Mesendoderm (in vitro differentiated cells): ENCODE measurements around the gene MSH3.

Experiments
- DNase-seq: peaks from one replicate; pipeline ENCODE4 v3.0.0; 2013
- H2AK5ac ChIP-seq: 2 replicates; pipeline ENCODE4 v1.6.1; 2013; ENCODE audit warnings: low read length, inconsistent platforms
- H2BK120ac ChIP-seq: 2 replicates; pipeline ENCODE4 v1.6.1; 2013; ENCODE audit warnings: low read depth, mild to moderate bottlenecking, low read length, moderate library complexity, mixed read lengths
- H2BK15ac ChIP-seq: replicated peaks from 2 replicates; pipeline ENCODE4 v1.6.1; 2013; ENCODE audit warnings: low read depth, mild to moderate bottlenecking, moderate library complexity
- H2BK5ac ChIP-seq: 2 replicates; pipeline ENCODE4 v1.6.1; 2013; ENCODE audit warnings: low read length, inconsistent platforms
- H3K18ac ChIP-seq: 2 replicates; pipeline ENCODE4 v1.6.1; 2013; ENCODE audit warnings: mild to moderate bottlenecking, low read length, mixed read lengths
- H3K23ac ChIP-seq: one replicate; pipeline ENCODE4 v1.6.1; 2013; ENCODE audit warnings: low read length
- H3K27ac ChIP-seq: 2 replicates; pipeline ENCODE4 v1.5.1; 2013; ENCODE audit warnings: low read depth, mild to moderate bottlenecking, inconsistent platforms, low read length, moderate library complexity
- H3K27me3 ChIP-seq: 2 replicates; pipeline ENCODE4 v1.6.1; 2013; ENCODE audit warnings: low read length, control low read depth, mild to moderate bottlenecking, inconsistent platforms; ENCODE audit not compliant: insufficient read depth, poor library complexity
- H3K36me3 ChIP-seq: 2 replicates; pipeline ENCODE4 v1.6.1; 2013; ENCODE audit warnings: low read length, inconsistent platforms; ENCODE audit not compliant: control insufficient read depth, insufficient read depth
- H3K4ac ChIP-seq: one replicate; pipeline ENCODE4 v1.6.1; 2013; ENCODE audit warnings: low read depth, mild to moderate bottlenecking, low read length, moderate library complexity
- H3K4me1 ChIP-seq: 2 replicates; pipeline ENCODE4 v1.6.1; 2013; ENCODE audit warnings: low read depth, low read length, inconsistent platforms; ENCODE audit not compliant: control insufficient read depth
- H3K4me2 ChIP-seq: 2 replicates; pipeline ENCODE4 v1.6.1; 2013; ENCODE audit warnings: low read length
- H3K4me3 ChIP-seq: 2 replicates; pipeline ENCODE4 v1.5.1; 2013; ENCODE audit warnings: mild to moderate bottlenecking, low read length
- H3K56ac ChIP-seq: one replicate; pipeline ENCODE4 v1.6.1; 2013; ENCODE audit warnings: low read length
- H3K79me1 ChIP-seq: 2 replicates; pipeline ENCODE4 v1.6.1; 2013; ENCODE audit warnings: low read length, inconsistent platforms
- H3K79me2 ChIP-seq: 2 replicates; pipeline ENCODE4 v1.6.1; 2013; ENCODE audit warnings: mild to moderate bottlenecking, low read length; ENCODE audit not compliant: control insufficient read depth, insufficient read depth
- H3K9ac ChIP-seq: 2 replicates; pipeline ENCODE4 v1.6.1; 2013; ENCODE audit warnings: low read length, inconsistent platforms
- H4K5ac ChIP-seq: one replicate; pipeline ENCODE4 v1.6.1; 2013; ENCODE audit warnings: low read length
- H4K8ac ChIP-seq: one replicate; pipeline ENCODE4 v1.6.1; 2013; ENCODE audit warnings: low read depth, mild to moderate bottlenecking, control low read depth, low read length, moderate library complexity
- WGBS: extraction: QIAGEN DNeasy Blood & Tissue Kit; methylation state at CpG from one replicate; pipeline ENCODE4 v1.1.7; 2013; ENCODE audit warnings: low lambda C conversion rate, missing lambda C conversion rate; ENCODE audit not compliant: insufficient coverage; ENCODE audit errors: extremely low coverage; 5-methylcytosine and 5-hydroxymethylcytosine counted together

MSH3 gene

DNA sequence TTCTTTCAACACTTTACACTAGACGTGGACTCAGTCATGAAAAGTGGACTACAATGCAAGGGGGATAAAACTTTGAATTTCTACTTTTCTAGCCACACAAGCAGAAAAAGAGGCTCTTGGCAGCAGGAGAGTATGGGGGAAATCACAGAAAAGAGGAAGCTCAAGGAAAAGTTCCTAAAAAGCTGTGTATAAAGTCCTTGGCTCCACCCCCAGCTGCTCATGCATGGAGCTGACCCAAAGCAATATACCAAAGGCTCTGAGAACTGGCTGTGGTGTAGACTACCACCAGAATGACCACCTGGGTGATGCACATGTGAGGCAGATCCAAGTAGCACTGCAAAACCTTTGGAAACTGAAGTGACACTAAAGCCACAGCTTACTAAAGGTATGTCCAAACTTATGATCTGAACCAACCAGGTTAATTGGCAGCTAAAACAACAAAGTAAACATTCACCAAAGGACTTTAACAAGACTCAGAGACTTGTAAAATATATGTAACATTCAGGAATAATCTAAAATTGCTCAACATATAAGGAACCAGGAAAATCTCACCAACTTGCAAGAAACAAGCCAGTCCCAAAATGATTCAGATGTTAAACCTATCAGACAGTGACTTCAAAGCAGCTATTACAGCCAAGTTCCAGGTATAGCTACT is 250.2 kb downstream of the MSH3 start:
- no peaks in the 10 kb centered on the region for H3K36me3 ChIP-seq
- no peaks in the 10 kb centered on the region for H3K79me2 ChIP-seq
- DNase-seq = no peak
- H2BK120ac ChIP-seq = no peak overlapping the region
- H3K18ac ChIP-seq = no peak overlapping the region
- no peak overlapping the region for H3K56ac ChIP-seq
- no CpG with 5 or more reads among the region's 1 CpG for whole genome bisulfite sequencing
- H3K23ac ChIP-seq = no peak overlapping the region
- H2BK15ac ChIP-seq = no peak overlapping the region
- H4K8ac ChIP-seq = no peak overlapping the region
- H3K4me3 ChIP-seq = no peak overlapping the region
- H3K9ac ChIP-seq = no peak overlapping the region
- no peak overlapping the region for H2AK5ac ChIP-seq
- H2BK5ac ChIP-seq = no peak overlapping the region
- H3K4me1 ChIP-seq = no peaks in the 10 kb centered on the region
- no peak overlapping the region for H4K5ac ChIP-seq
- no peak overlapping the region for H3K4ac ChIP-seq
- no peaks in the 10 kb centered on the region for H3K79me1 ChIP-seq
- H3K4me2 ChIP-seq = no peak overlapping the region
- H3K27ac ChIP-seq = no peak overlapping the region
- no peaks in the 10 kb centered on the region for H3K27me3 ChIP-seq

DNA sequence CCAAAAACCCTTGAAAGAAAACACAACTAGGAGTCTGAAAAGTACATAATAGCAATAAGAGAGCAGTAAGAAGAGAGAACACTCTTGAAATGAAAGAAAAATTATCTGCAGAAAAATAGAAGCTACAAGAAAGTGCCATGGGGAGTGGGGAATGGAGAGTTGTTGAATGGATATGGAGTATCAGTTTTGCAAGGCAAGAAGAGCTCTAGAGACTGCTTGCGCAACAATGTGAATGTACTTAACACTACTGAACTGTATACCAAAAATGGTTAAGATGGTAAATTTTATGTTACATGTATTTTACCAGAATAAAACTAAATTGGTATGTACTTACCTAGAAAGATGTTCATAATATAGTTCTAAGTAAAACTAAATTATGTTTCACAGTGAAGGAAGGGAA is 251.0 kb downstream of the MSH3 start:
- no peak overlapping the region for H3K4ac ChIP-seq
- no peaks in the 10 kb centered on the region for H3K36me3 ChIP-seq
- no peak overlapping the region for H3K9ac ChIP-seq
- H2BK5ac ChIP-seq = no peak overlapping the region
- no peak overlapping the region for H4K5ac ChIP-seq
- H3K4me2 ChIP-seq = no peak overlapping the region
- H4K8ac ChIP-seq = no peak overlapping the region
- H2AK5ac ChIP-seq = no peak overlapping the region
- H3K23ac ChIP-seq = no peak overlapping the region
- H3K27ac ChIP-seq = no peak overlapping the region
- H3K4me3 ChIP-seq = no peak overlapping the region
- H3K18ac ChIP-seq = no peak overlapping the region
- no peak overlapping the region for H2BK120ac ChIP-seq
- no peaks in the 10 kb centered on the region for H3K27me3 ChIP-seq
- H3K79me1 ChIP-seq = no peaks in the 10 kb centered on the region
- no CpG with 5 or more reads among the region's 1 CpG for WGBS
- H3K56ac ChIP-seq = no peak overlapping the region
- H3K79me2 ChIP-seq = no peaks in the 10 kb centered on the region
- DNase-seq = no peak
- H3K4me1 ChIP-seq = no peaks in the 10 kb centered on the region
- H2BK15ac ChIP-seq = no peak overlapping the region

DNA sequence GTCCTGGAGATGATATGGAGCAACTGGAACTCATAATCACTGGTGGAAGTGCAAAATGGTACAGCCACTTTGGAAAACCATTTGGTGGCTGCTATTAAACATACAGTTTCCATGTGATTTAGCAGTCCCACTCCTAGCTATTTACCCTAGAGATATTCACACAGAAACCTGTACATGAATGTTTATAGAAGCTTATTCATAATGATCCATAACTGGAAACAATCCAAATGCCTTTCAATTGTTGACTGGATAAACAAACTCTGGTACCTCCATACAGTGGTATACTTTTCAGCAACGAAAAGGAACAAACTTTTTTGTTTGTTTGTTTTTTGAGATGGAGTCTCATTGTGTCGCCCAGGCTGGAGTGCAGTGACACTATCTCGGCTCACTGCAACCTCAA is 258.0 kb downstream of the MSH3 start:
- H3K56ac ChIP-seq = no peak overlapping the region
- no peak overlapping the region for H3K4ac ChIP-seq
- no peak overlapping the region for H2BK5ac ChIP-seq
- no peak overlapping the region for H3K18ac ChIP-seq
- no peak overlapping the region for H3K4me2 ChIP-seq
- no peaks in the 10 kb centered on the region for H3K36me3 ChIP-seq
- H2AK5ac ChIP-seq = no peak overlapping the region
- no peaks in the 10 kb centered on the region for H3K4me1 ChIP-seq
- H2BK15ac ChIP-seq = no peak overlapping the region
- H3K4me3 ChIP-seq = no peak overlapping the region
- no peak overlapping the region for H3K23ac ChIP-seq
- no peak overlapping the region for H3K27ac ChIP-seq
- DNase-seq = no peak
- no peaks in the 10 kb centered on the region for H3K27me3 ChIP-seq
- no peak overlapping the region for H4K5ac ChIP-seq
- no peak overlapping the region for H2BK120ac ChIP-seq
- no peaks in the 10 kb centered on the region for H3K79me1 ChIP-seq
- H4K8ac ChIP-seq = no peak overlapping the region
- no peak overlapping the region for H3K9ac ChIP-seq
- H3K79me2 ChIP-seq = no peaks in the 10 kb centered on the region
- WGBS = no CpG with 5 or more reads among the region's 3 CpGs

DNA sequence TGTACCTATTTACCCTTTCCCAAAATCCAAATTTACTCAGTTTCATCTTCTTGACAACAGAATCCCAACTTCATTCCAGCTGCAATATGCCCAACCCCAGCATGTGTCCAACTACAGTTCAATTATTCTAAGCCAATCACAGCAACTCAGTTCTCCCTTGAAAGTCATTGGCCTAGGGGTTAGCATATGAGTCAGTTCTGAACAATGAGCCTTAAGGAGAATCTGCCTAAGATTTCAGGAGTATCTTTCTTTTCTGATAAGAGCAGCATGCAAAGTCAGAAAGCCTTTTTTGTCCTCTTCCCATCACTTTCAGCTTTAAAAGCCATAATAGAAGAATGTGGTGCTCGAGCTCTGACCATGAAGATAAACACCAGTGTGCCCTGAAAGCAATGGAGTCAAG is 261.3 kb downstream of the MSH3 start:
- Histone ChIP-seq H3K4ac (no peak overlapping the region), H2BK15ac (no peak overlapping the region), H2BK5ac (no peak overlapping the region), H3K9ac (no peak overlapping the region), H4K5ac (no peak overlapping the region), H3K4me1 (no peaks in the 10 kb centered on the region), H3K27ac (no peak overlapping the region), H3K56ac (no peak overlapping the region), H3K4me2 (no peak overlapping the region), H4K8ac (no peak overlapping the region), H3K27me3 (no peaks in the 10 kb centered on the region), H3K79me1 (no peaks in the 10 kb centered on the region), H2AK5ac (no peak overlapping the region), H3K79me2 (no peaks in the 10 kb centered on the region), H2BK120ac (no peak overlapping the region), H3K4me3 (no peak overlapping the region), H3K36me3 (no peaks in the 10 kb centered on the region), H3K18ac (no peak overlapping the region), H3K23ac (no peak overlapping the region)
- no CpG with 5 or more reads among the region's 1 CpG for WGBS
- DNase-seq = no peak

DNA sequence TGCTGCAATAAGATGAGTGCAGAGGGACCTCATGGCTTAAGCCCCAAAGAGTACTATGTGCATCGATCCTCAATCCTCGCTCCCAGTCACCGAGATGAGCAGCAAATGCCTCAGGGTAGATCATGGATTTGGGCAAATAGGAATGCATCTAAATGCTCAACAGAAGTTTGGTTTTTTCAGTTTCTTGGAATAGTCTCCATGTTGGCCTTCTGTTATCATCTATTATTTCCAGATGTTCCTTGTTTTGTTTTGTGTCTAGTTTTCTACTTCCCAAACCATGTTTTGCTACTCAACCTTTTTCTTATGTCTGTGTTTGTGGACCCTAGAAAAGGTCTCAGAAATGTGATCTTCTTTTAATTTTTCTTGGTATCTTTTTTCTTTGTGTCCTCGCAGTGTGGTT is 262.2 kb downstream of the MSH3 start:
- H3K27me3 ChIP-seq = no peaks in the 10 kb centered on the region
- no peak overlapping the region for H2AK5ac ChIP-seq
- H4K8ac ChIP-seq = no peak overlapping the region
- no peak overlapping the region for H2BK120ac ChIP-seq
- H3K18ac ChIP-seq = no peak overlapping the region
- H3K79me2 ChIP-seq = no peaks in the 10 kb centered on the region
- H3K56ac ChIP-seq = no peak overlapping the region
- no peaks in the 10 kb centered on the region for H3K4me1 ChIP-seq
- no peaks in the 10 kb centered on the region for H3K36me3 ChIP-seq
- DNase-seq = no peak
- no peak overlapping the region for H2BK5ac ChIP-seq
- H3K4me2 ChIP-seq = no peak overlapping the region
- no peaks in the 10 kb centered on the region for H3K79me1 ChIP-seq
- no peak overlapping the region for H3K9ac ChIP-seq
- no CpG with 5 or more reads among the region's 4 CpGs for WGBS
- H3K4me3 ChIP-seq = no peak overlapping the region
- no peak overlapping the region for H3K4ac ChIP-seq
- no peak overlapping the region for H4K5ac ChIP-seq
- no peak overlapping the region for H3K27ac ChIP-seq
- H3K23ac ChIP-seq = no peak overlapping the region
- H2BK15ac ChIP-seq = no peak overlapping the region

DNA sequence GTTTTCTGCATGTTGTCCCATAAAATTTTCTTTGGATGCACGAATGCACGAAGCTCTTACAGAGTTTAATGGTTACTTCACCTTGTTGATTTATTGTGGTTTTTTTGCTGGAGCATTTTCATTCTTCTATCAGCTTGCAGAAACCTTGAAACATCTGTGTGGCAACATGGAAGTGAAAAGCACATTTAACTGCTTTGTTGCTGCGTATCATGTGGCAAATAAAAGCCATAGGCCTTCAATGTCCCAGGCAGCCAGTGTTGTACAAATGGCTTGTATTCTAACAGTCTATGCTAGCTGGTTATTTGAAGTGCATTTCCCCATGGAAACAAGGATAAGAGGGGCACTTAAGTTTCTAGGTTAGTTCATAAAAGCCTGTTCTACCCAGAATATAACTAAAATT is 263.2 kb downstream of the MSH3 start:
- Histone ChIP-seq H2BK15ac (no peak overlapping the region), H3K79me2 (no peaks in the 10 kb centered on the region), H3K27ac (no peak overlapping the region), H3K9ac (no peak overlapping the region), H4K8ac (no peak overlapping the region), H3K4me3 (no peak overlapping the region), H3K56ac (no peak overlapping the region), H3K27me3 (no peaks in the 10 kb centered on the region), H2BK5ac (no peak overlapping the region), H3K36me3 (no peaks in the 10 kb centered on the region), H3K18ac (no peak overlapping the region), H2BK120ac (no peak overlapping the region), H3K23ac (no peak overlapping the region), H4K5ac (no peak overlapping the region), H3K4me2 (no peak overlapping the region), H3K4me1 (no peaks in the 10 kb centered on the region), H3K79me1 (no peaks in the 10 kb centered on the region), H2AK5ac (no peak overlapping the region), H3K4ac (no peak overlapping the region)
- WGBS = no CpG with 5 or more reads among the region's 3 CpGs
- no peak for DNase-seq
